ENCODE results near the gene KIF4A.
A peak's percentile ranks its signal among the peaks of the same experiment; 100 is the strongest.

Gene KIF4A

GRCh38 chrX:70281951-70282350 lies 8.0 kb upstream of the KIF4A start, which contains the start of gene RAB41:
Gene RAB41, plus strand, starts transcription at chrX:70282172. Its CDS starts 46 bp downstream, at chrX:70282218.
- no peaks in the 10 kb centered on the region for H3K79me2 ChIP-seq
- H3K4me2 ChIP-seq (ENCODE audit: low read length) = no peak within 1 kb of the TSS
- H3K4me1 ChIP-seq = no peaks in the 10 kb centered on the region
- H3K27me3 ChIP-seq (ENCODE audit: control insufficient read depth, insufficient read depth, low read length) = no peaks in the 10 kb centered on the region
- no peak within 1 kb of the TSS for H3K4me3 ChIP-seq (ENCODE audit: low read depth, low read length)
- TF ChIP-seq CTCF (IDR thresholded peaks at IDR 0.05) = no peak
- no peak within 1 kb of the TSS for H2AFZ ChIP-seq
- H3K9ac ChIP-seq = no peak within 1 kb of the TSS
- no peaks in the 10 kb centered on the region for H3K9me3 ChIP-seq (ENCODE audit: control insufficient read depth, low read length)
- no peaks in the 10 kb centered on the region for H3K36me3 ChIP-seq (ENCODE audit: control insufficient read depth, insufficient read depth, low read length)
- no peak within 1 kb of the TSS for H3K27ac ChIP-seq

GRCh38 chrX:70289168-70289792 lies 624 bp upstream of the KIF4A start:
- peak overlapping the region; percentile 33 for H3K27ac ChIP-seq
- no peaks in the 10 kb centered on the region for H3K9me3 ChIP-seq (ENCODE audit: control insufficient read depth, low read length)
- TF ChIP-seq CTCF (IDR thresholded peaks at IDR 0.05) = no peak
- peak overlapping the region; percentile 76 for H3K4me2 ChIP-seq (ENCODE audit: low read length)
- no peaks in the 10 kb centered on the region for H3K27me3 ChIP-seq (ENCODE audit: control insufficient read depth, insufficient read depth, low read length)
- H3K4me1 ChIP-seq = no peaks in the 10 kb centered on the region
- no peak overlapping the region for H3K9ac ChIP-seq
- H2AFZ ChIP-seq = peak overlapping the region; percentile 53
- no peaks in the 10 kb centered on the region for H3K36me3 ChIP-seq (ENCODE audit: control insufficient read depth, insufficient read depth, low read length)
- H3K79me2 ChIP-seq = no peaks in the 10 kb centered on the region
- peak overlapping the region; percentile 56 for H3K4me3 ChIP-seq (ENCODE audit: low read depth, low read length)

DNA sequence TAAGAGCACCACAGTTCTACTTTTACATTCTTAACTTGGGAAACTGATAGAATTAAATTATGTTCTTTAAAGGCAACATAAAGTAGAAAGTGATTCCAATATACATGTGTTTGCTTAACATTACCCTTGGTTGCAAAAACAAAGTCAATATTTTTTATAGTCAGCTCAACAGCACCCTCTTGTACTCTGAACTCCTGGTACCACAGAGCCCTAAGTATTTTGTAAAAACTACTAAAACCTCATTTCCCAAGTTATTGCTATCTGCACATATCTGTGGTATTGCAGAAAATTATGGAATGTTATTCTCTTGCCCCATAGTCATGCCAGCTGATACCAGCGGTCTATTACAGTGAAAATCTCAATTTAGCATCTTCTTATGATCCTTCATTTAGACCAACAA lies 2.9 kb downstream of the KIF4A start:
- no peaks in the 10 kb centered on the region for H3K9me3 ChIP-seq (ENCODE audit: control insufficient read depth, low read length)
- no peak overlapping the region for H3K9ac ChIP-seq
- TF ChIP-seq CTCF (IDR thresholded peaks at IDR 0.05) = no peak
- H3K79me2 ChIP-seq = no peaks in the 10 kb centered on the region
- H2AFZ ChIP-seq = no peak overlapping the region
- H3K4me3 ChIP-seq (ENCODE audit: low read depth, low read length) = no peak overlapping the region
- no peaks in the 10 kb centered on the region for H3K4me1 ChIP-seq
- H3K27me3 ChIP-seq (ENCODE audit: control insufficient read depth, insufficient read depth, low read length) = no peaks in the 10 kb centered on the region
- H3K27ac ChIP-seq = no peak overlapping the region
- no peaks in the 10 kb centered on the region for H3K36me3 ChIP-seq (ENCODE audit: control insufficient read depth, insufficient read depth, low read length)
- H3K4me2 ChIP-seq (ENCODE audit: low read length) = no peak overlapping the region

DNA sequence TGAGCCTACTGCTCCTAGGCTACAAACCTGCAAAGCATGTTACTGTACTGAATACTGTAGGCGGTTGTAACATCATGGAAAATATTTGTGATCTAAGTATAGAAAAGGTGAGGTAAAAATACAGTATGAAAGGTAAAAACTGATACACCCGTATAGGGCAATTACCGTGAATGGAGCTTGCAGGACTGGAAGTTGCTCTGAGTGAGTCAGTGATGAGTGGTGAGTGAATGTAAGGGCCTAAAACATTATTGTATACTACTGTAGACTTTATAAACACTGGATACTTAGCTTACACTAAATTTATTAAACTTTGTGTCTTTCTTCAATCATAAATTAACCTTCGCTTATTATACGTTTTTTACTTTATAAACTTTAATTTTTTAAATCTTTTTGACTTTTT lies 3.7 kb downstream of the KIF4A start:
- H3K27ac ChIP-seq = no peak overlapping the region
- no peaks in the 10 kb centered on the region for H3K9me3 ChIP-seq (ENCODE audit: control insufficient read depth, low read length)
- no peak overlapping the region for H3K4me3 ChIP-seq (ENCODE audit: low read depth, low read length)
- H3K79me2 ChIP-seq = no peaks in the 10 kb centered on the region
- no peak for TF ChIP-seq CTCF (IDR thresholded peaks at IDR 0.05)
- no peak overlapping the region for H3K9ac ChIP-seq
- H2AFZ ChIP-seq = no peak overlapping the region
- H3K36me3 ChIP-seq (ENCODE audit: control insufficient read depth, insufficient read depth, low read length) = no peaks in the 10 kb centered on the region
- H3K4me2 ChIP-seq (ENCODE audit: low read length) = no peak overlapping the region
- no peaks in the 10 kb centered on the region for H3K4me1 ChIP-seq
- no peaks in the 10 kb centered on the region for H3K27me3 ChIP-seq (ENCODE audit: control insufficient read depth, insufficient read depth, low read length)

GRCh38 chrX:70301716-70302115 lies 11.8 kb downstream of the KIF4A start:
- H3K9me3 ChIP-seq (ENCODE audit: control insufficient read depth, low read length) = no peaks in the 10 kb centered on the region
- H3K4me3 ChIP-seq (ENCODE audit: low read depth, low read length) = no peak overlapping the region
- H3K27ac ChIP-seq = no peak overlapping the region
- no peaks in the 10 kb centered on the region for H3K4me1 ChIP-seq
- H3K79me2 ChIP-seq = no peaks in the 10 kb centered on the region
- no peak overlapping the region for H3K9ac ChIP-seq
- TF ChIP-seq CTCF (IDR thresholded peaks at IDR 0.05) = no peak
- H2AFZ ChIP-seq = no peak overlapping the region
- H3K36me3 ChIP-seq (ENCODE audit: control insufficient read depth, insufficient read depth, low read length) = no peaks in the 10 kb centered on the region
- no peaks in the 10 kb centered on the region for H3K27me3 ChIP-seq (ENCODE audit: control insufficient read depth, insufficient read depth, low read length)
- H3K4me2 ChIP-seq (ENCODE audit: low read length) = no peak overlapping the region
